ENCODE data around the gene C3.

C3 gene

DNA sequence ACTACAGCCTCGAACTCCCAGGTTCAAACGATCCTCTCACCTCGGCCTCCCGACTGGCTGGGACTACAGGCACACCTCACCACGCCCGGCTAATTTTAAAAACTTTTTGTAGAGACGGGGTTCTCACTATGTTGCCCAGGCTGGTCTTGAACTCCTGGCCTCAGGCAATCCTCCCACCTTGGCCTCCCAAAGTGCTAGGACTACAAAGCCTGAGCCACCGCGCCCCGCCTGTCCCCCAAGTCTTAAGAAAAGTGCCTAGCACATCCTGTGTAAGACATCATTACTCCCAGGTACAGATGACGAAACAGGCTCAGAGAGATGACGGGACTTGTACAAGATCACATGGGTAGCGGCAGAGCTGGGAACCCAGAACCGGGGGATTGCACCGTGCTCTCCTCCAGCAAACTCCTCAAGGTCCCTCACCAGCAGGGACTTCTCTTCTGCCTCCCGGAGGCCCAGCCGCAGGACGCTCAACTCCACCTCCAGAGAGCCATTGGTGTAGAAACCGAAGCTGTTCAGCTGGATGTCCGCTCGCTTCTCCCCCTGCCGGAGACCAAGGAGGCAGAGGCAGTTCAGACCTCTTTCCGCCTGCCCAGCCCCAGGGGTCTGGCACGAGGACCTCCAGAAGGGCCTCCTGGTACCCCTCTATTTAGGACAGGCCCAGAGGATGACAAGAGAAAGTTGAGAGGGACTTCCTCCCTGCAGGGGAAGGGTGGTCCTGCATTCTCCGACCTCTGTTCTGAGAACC, 15.9 kb upstream of the C3 start:
- peak overlapping the region; percentile 88 for H3K9ac ChIP-seq (ENCODE audit: low read depth, low read length, poor library complexity, severe bottlenecking)
- H3F3A ChIP-seq (ENCODE audit: low read depth), result no peaks in the 10 kb centered on the region
- TF ChIP-seq EZH2phosphoT487 (IDR thresholded peaks at IDR 0.05; ENCODE audit: borderline replicate concordance), result no peak
- TF ChIP-seq, protein P1, sequence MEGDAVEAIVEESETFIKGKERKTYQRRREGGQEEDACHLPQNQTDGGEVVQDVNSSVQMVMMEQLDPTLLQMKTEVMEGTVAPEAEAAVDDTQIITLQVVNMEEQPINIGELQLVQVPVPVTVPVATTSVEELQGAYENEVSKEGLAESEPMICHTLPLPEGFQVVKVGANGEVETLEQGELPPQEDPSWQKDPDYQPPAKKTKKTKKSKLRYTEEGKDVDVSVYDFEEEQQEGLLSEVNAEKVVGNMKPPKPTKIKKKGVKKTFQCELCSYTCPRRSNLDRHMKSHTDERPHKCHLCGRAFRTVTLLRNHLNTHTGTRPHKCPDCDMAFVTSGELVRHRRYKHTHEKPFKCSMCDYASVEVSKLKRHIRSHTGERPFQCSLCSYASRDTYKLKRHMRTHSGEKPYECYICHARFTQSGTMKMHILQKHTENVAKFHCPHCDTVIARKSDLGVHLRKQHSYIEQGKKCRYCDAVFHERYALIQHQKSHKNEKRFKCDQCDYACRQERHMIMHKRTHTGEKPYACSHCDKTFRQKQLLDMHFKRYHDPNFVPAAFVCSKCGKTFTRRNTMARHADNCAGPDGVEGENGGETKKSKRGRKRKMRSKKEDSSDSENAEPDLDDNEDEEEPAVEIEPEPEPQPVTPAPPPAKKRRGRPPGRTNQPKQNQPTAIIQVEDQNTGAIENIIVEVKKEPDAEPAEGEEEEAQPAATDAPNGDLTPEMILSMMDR (conservative IDR thresholded peaks at IDR 0.05; ENCODE audit: low read length), result peak; percentile 70
- H3K4me3 ChIP-seq (ENCODE audit: low read length, poor library complexity, severe bottlenecking), result peak overlapping the region; percentile 94
- H3K4me2 ChIP-seq (ENCODE audit: low read depth, low read length, poor library complexity, severe bottlenecking), result peak overlapping the region; percentile 85
- no peaks in the 10 kb centered on the region for H3K9me3 ChIP-seq (ENCODE audit: insufficient read depth, low read depth, low read length)
- H3K9me2 ChIP-seq (replicated peaks; ENCODE audit: low read depth, low read length), result no peaks in the 10 kb centered on the region
- no peaks in the 10 kb centered on the region for H3K27me3 ChIP-seq (ENCODE audit: insufficient read depth, low read length, poor library complexity, severe bottlenecking)
- peaks cover 34% of the 10 kb centered on the region for H3K4me1 ChIP-seq (ENCODE audit: insufficient read depth, low read length, poor library complexity, severe bottlenecking)
- peaks cover 11% of the 10 kb centered on the region; the same call in 1 of the 2 replicates for H3K79me2 ChIP-seq (ENCODE audit: insufficient read depth, low read length)
- no peaks in the 10 kb centered on the region for H3K36me3 ChIP-seq (ENCODE audit: insufficient read depth, low read length)
- H2AFZ ChIP-seq (ENCODE audit: low read length), result peak overlapping the region; percentile 81
- H4K20me1 ChIP-seq (ENCODE audit: insufficient read depth, low read length, poor library complexity, severe bottlenecking), result peaks cover 7% of the 10 kb centered on the region

DNA sequence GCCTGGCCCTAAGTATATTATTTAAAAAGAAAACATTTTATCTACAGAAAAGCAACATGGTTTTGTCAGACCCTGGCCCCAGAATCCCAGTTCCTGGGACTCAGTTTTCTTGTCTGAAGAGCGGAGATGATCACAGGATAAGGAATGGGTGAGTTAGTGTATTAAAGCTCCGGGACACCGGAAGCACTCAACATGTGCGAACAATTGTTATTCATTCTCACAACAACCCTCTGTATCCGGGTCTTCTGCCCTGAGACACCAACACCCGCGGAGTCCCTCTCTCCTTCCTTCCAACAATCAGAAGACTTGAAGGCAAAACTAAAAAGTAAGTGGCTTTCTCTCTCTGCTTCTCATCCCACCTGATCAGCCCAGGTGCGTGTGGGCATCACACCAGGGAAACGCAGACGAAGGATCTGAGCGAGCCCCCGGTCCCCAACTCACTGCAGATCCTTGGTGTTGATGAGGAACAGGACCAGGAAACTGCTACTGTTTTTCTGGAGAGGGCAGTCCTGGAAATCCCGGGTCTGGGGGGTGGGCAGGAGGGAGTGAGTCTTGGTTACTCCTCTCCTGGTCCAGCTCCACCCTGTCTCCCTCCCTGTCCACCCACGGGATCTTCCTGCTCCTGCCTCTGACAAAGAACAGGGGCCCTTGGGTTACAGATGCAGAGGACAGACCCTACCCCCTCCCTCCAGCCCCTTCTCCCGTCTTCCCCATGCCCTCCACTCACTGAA, 14.9 kb upstream of the C3 start:
- no peak for TF ChIP-seq EZH2phosphoT487 (IDR thresholded peaks at IDR 0.05; ENCODE audit: borderline replicate concordance)
- TF ChIP-seq, protein P1 (conservative IDR thresholded peaks at IDR 0.05; ENCODE audit: low read length), result no peak
- Histone ChIP-seq H3K79me2 (ENCODE audit: insufficient read depth, low read length) (peaks cover 11% of the 10 kb centered on the region; the same call in 1 of the 2 replicates), H3K9me2 (replicated peaks; ENCODE audit: low read depth, low read length) (no peaks in the 10 kb centered on the region), H4K20me1 (ENCODE audit: insufficient read depth, low read length, poor library complexity, severe bottlenecking) (peaks cover 7% of the 10 kb centered on the region), H3K9ac (ENCODE audit: low read depth, low read length, poor library complexity, severe bottlenecking) (peak overlapping the region; percentile 88), H3K4me3 (ENCODE audit: low read length, poor library complexity, severe bottlenecking) (peak overlapping the region; percentile 94), H3K4me2 (ENCODE audit: low read depth, low read length, poor library complexity, severe bottlenecking) (peak overlapping the region; percentile 85), H3K4me1 (ENCODE audit: insufficient read depth, low read length, poor library complexity, severe bottlenecking) (peaks cover 27% of the 10 kb centered on the region), H3K27me3 (ENCODE audit: insufficient read depth, low read length, poor library complexity, severe bottlenecking) (no peaks in the 10 kb centered on the region), H3F3A (ENCODE audit: low read depth) (no peaks in the 10 kb centered on the region), H2AFZ (ENCODE audit: low read length) (no peak overlapping the region), H3K36me3 (ENCODE audit: insufficient read depth, low read length) (no peaks in the 10 kb centered on the region), H3K9me3 (ENCODE audit: insufficient read depth, low read depth, low read length) (no peaks in the 10 kb centered on the region)

DNA sequence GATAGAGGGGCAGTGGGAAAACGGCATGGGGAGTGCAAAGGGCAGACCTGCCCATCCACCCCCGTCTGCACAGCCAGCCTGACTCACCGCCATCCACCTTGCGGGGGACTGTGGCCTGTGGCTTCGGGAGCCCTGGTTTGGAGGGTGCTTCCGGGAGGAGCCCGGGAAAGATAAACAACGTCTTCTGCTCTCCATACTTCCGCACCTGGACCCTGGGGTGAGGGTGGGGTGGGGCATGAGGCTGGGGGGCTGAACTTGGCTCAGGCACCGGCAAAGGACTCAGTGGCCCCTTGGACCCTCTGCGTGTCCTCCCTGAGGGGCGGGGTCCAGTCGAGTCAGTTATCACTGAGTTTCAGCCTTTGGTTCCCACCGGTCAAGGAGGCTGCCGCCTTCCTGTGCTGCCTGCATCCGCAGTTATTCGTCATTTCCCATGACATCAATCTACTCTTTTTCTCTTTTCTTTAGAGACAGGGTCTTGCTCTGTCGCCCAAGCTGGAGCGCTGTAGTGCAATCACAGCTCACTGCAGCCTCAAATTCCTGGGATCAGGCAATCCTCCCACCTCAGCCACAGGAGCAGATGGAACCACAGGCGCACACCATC, 13.7 kb upstream of the C3 start:
- no peaks in the 10 kb centered on the region for H3F3A ChIP-seq (ENCODE audit: low read depth)
- no peaks in the 10 kb centered on the region for H3K9me3 ChIP-seq (ENCODE audit: insufficient read depth, low read depth, low read length)
- no peak overlapping the region for H2AFZ ChIP-seq (ENCODE audit: low read length)
- H3K9me2 ChIP-seq (replicated peaks; ENCODE audit: low read depth, low read length), result no peaks in the 10 kb centered on the region
- H3K9ac ChIP-seq (ENCODE audit: low read depth, low read length, poor library complexity, severe bottlenecking), result no peak overlapping the region
- no peak for TF ChIP-seq EZH2phosphoT487 (IDR thresholded peaks at IDR 0.05; ENCODE audit: borderline replicate concordance)
- TF ChIP-seq, protein P1 (conservative IDR thresholded peaks at IDR 0.05; ENCODE audit: low read length), result no peak
- peaks cover 23% of the 10 kb centered on the region for H3K4me1 ChIP-seq (ENCODE audit: insufficient read depth, low read length, poor library complexity, severe bottlenecking)
- peaks cover 11% of the 10 kb centered on the region; the same call in 1 of the 2 replicates for H3K79me2 ChIP-seq (ENCODE audit: insufficient read depth, low read length)
- H3K27me3 ChIP-seq (ENCODE audit: insufficient read depth, low read length, poor library complexity, severe bottlenecking), result no peaks in the 10 kb centered on the region
- no peak overlapping the region for H3K4me3 ChIP-seq (ENCODE audit: low read length, poor library complexity, severe bottlenecking)
- H3K36me3 ChIP-seq (ENCODE audit: insufficient read depth, low read length), result no peaks in the 10 kb centered on the region
- H3K4me2 ChIP-seq (ENCODE audit: low read depth, low read length, poor library complexity, severe bottlenecking), result no peak overlapping the region
- peaks cover 7% of the 10 kb centered on the region for H4K20me1 ChIP-seq (ENCODE audit: insufficient read depth, low read length, poor library complexity, severe bottlenecking)

All from Loucy (cell line).